ENCODE measurements around the gene NRXN2.
"Not testable (repeated sequence)": the region's sequence is repeated elsewhere in the genome, so short reads cannot be mapped to it uniquely, and the experiment has no call there.

NRXN2 gene

GRCh38 chr11:64600281-64600992, 122.6 kb downstream of the NRXN2 start:
- DNase-seq = no peak

GRCh38 chr11:64599698-64600211, 123.2 kb downstream of the NRXN2 start:
- DNase-seq = no peak

- no peak for DNase-seq
Observed at GRCh38 chr11:64598797-64599697, 124.0 kb downstream of the NRXN2 start.

GRCh38 chr11:64598106-64598796, 124.7 kb downstream of the NRXN2 start:
- no peak for DNase-seq

GRCh38 chr11:64597671-64598101, 125.3 kb downstream of the NRXN2 start:
- DNase-seq = no peak

- DNase-seq = not testable (repeated sequence)
Observed at GRCh38 chr11:64595922-64596321, 127.1 kb downstream of the NRXN2 start.

- DNase-seq = no peak
Observed at GRCh38 chr11:64594159-64594939, 128.6 kb downstream of the NRXN2 start.

GRCh38 chr11:64593156-64594105, 129.6 kb downstream of the NRXN2 start:
- no peak for DNase-seq

- no peak for DNase-seq
Observed at GRCh38 chr11:64592656-64593055, 130.3 kb downstream of the NRXN2 start.

GRCh38 chr11:64592234-64592615, 130.8 kb downstream of the NRXN2 start:
- DNase-seq = no peak

- DNase-seq = no peak
Observed at GRCh38 chr11:64591257-64592233, 131.5 kb downstream of the NRXN2 start.

GRCh38 chr11:64590763-64591221, 132.2 kb downstream of the NRXN2 start, which contains the start of gene SLC22A12:
Gene SLC22A12 (plus strand): TSS chr11:64591220. CDS start chr11:64591557, 337 bp downstream.
- no peak for DNase-seq

- no peak for DNase-seq
Observed at GRCh38 chr11:64588701-64589100, 134.3 kb downstream of the NRXN2 start.

GRCh38 chr11:64586366-64586765, 136.6 kb downstream of the NRXN2 start:
- no peak for DNase-seq

- DNase-seq = no peak
Observed at GRCh38 chr11:64585150-64585549, 137.8 kb downstream of the NRXN2 start.

GRCh38 chr11:64583296-64584262, 139.4 kb downstream of the NRXN2 start:
- DNase-seq = no peak

GRCh38 chr11:64582885-64583284, 140.1 kb downstream of the NRXN2 start:
- no peak for DNase-seq

GRCh38 chr11:64581057-64581523, 141.9 kb downstream of the NRXN2 start:
- no peak for DNase-seq

All from NCI-H2107 (cell line).